Right lobe of liver (tissue), 4 donors: ENCODE measurements around the gene GLYR1.

Experiments
- POLR2A ChIP-seq: fragments of 450-650 bp; IDR thresholded peaks from one replicate; pipeline ENCODE4 v1.6.1; 2017; ENCODE audit warnings: antibody characterized with exemption, mild to moderate bottlenecking
- TF ChIP-seq, protein P1 (sequence below), 4 donors: fragments of 200-600 bp in 3 of 4; fragments of 450-650 bp in 1 of 4; IDR thresholded peaks; one replicate each; pipeline versions ENCODE4 v1.5.1 to v1.8.0; 2016 to 2022; ENCODE audit warnings: antibody characterized with exemption in 4 of 4, mild to moderate bottlenecking in 2 of 4
- donor health status: DM: no; HTN: no; CAD: no.
- donor health status: DM: no; HTN: no; CAD: no.
- donor health status: DM: no; HTN: yes; CAD: no.

- TF ChIP-seq, protein P1, sequence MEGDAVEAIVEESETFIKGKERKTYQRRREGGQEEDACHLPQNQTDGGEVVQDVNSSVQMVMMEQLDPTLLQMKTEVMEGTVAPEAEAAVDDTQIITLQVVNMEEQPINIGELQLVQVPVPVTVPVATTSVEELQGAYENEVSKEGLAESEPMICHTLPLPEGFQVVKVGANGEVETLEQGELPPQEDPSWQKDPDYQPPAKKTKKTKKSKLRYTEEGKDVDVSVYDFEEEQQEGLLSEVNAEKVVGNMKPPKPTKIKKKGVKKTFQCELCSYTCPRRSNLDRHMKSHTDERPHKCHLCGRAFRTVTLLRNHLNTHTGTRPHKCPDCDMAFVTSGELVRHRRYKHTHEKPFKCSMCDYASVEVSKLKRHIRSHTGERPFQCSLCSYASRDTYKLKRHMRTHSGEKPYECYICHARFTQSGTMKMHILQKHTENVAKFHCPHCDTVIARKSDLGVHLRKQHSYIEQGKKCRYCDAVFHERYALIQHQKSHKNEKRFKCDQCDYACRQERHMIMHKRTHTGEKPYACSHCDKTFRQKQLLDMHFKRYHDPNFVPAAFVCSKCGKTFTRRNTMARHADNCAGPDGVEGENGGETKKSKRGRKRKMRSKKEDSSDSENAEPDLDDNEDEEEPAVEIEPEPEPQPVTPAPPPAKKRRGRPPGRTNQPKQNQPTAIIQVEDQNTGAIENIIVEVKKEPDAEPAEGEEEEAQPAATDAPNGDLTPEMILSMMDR (IDR thresholded peaks at IDR 0.05): no peak
- no peak for TF ChIP-seq POLR2A
Measured at GRCh38 chr16:4859900-4860255, 12.8 kb upstream of the GLYR1 start.
